ENCODE measurements around the gene AXIN2.

AXIN2 gene

DNA sequence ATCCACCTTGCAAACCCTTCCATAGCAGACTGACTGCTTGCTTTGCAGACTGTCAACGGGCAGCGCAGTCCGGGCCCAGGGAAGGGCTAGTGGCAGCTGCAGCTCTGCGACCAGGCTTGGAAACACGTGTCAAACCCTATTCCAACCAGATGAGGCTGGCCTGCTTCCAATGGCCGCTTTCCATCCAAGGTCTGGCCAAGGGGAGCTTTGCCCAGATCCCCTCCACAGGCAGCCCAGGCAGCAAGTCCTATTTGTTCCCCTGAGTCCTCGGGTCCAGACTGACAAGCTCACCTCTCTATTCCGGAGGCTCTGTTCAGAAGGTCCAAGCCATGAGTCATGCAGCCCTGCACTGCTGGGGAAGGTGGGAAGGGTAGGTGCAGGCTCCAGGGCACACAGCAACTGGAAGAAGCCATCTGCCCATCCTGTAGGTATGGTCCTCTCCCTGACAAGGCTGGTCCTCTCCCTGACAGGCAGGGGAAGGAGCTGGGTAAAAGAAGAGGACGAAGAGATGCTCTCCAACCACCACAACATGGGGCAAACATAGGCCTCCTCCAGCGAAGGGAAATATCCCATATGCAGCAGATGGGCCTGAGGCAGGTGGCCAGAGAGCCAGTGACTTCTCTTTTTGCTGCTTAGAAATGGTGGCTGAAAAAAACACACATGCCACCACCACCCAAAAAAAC lies 22.6 kb upstream of the AXIN2 start:
- no peak for DNase-seq

GRCh38 chr17:65576939-65577338 lies 15.5 kb upstream of the AXIN2 start:
- no peak for DNase-seq

- DNase-seq = no peak
Measured at GRCh38 chr17:65573282-65573602, 11.8 kb upstream of the AXIN2 start.

- DNase-seq = no peak
Measured at GRCh38 chr17:65572581-65573281, 11.3 kb upstream of the AXIN2 start.

DNA sequence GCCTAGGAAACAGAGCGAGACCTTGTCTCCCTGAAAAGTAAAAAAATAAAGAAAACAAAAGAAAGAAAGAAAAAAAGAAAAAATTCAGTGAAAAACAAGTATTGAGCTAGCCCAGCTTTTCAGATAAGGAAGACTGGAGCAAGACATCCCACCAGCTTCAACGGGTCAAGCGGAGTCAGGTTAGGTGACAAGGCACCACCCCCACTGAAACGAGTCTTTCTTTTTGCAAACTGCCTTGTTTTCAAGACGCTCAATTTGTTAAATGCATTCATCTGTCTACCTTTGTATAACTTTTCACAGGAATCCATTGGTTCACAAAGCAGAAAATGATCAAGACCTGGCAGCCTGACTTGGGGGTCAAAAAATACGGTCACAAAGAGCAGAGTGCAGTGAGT lies 10.7 kb upstream of the AXIN2 start:
- DNase-seq = no peak

DNA sequence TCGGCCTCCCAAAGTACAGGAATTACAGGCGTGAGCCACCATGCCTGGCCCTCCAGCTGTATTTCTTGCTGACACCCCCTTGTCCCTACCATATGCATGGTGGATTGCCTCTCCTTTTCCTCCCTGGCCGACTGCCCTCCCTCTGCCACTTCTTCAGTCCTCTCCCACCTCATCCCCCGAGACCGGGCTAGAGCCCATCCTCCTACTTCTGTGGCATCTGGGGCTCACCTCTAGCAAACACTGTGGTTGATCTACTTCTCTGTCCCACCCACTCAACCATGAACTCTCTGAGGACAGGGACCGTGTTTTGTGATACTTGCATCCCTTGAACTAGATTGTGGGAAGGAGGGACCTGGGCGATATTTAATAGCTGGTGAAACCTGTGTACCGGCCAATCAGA lies 7.5 kb upstream of the AXIN2 start:
- no peak for DNase-seq

DNA sequence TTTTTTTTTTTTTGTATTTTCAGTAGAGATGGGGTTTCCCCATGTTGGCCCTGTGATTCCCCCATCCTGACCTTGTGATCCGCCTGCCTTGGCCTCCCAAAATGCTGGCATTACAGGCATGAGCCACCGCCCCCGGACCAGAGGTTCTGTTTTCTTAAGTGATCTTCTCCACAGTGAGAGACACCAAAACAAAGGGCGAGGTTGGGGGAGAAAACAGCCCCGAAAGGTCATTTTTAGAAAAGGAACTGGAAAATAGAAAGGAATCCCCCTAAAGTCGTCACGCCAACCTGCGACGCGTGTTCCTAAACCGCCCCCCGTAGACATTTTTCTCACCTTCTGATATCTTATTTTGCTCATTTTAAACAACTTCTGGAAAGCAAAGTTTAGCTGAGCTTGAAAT lies 6.1 kb upstream of the AXIN2 start:
- DNase-seq = no peak

- DNase-seq = no peak
Measured at GRCh38 chr17:65565559-65565958, 4.1 kb upstream of the AXIN2 start.

- DNase-seq = no peak
Measured at GRCh38 chr17:65564793-65565192, 3.3 kb upstream of the AXIN2 start.

GRCh38 chr17:65562206-65562531 lies 721 bp upstream of the AXIN2 start:
- no peak for DNase-seq

DNA sequence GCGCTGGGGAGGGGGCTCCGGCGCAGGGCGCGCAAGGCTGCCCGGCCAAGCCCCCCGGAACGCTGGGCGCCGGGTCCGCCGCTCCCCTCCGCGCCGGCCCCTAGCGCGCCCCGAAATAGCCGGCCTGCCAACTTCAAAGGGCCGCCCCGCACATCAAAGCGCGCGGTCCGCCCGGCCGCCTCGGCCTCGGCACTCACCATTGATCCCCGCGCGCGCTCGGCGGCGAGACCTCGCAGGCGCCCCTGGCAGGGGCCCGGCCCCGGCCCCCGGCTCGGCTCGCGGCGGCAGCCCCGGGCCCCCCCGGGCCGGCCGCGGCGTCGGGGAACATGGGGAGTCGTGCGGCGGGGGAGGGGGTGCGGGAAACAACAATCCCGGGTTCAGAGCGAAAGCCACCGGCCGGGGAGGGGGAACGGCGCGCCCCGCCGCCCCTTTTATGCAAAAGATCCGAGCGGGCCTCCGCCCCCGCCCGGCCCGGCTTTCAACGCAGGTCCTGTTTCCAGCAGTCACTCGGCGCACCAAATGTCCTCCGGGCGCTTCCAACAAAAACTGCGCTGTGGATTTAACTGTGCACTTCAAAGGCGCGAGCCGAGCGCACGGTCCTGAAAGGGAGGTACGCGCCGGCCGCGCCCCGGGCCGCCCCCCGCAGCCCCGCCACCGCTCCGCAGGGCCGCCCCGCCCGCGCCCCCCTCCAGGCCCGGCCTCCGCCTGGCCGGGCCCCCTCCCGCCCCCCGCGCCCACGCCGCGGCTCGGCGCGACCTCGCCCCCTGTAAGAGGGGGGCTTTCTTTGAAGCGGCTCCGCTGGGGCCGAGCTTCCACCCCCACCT lies 608 bp downstream of the AXIN2 start:
- DNase-seq = peak; percentile 77

DNA sequence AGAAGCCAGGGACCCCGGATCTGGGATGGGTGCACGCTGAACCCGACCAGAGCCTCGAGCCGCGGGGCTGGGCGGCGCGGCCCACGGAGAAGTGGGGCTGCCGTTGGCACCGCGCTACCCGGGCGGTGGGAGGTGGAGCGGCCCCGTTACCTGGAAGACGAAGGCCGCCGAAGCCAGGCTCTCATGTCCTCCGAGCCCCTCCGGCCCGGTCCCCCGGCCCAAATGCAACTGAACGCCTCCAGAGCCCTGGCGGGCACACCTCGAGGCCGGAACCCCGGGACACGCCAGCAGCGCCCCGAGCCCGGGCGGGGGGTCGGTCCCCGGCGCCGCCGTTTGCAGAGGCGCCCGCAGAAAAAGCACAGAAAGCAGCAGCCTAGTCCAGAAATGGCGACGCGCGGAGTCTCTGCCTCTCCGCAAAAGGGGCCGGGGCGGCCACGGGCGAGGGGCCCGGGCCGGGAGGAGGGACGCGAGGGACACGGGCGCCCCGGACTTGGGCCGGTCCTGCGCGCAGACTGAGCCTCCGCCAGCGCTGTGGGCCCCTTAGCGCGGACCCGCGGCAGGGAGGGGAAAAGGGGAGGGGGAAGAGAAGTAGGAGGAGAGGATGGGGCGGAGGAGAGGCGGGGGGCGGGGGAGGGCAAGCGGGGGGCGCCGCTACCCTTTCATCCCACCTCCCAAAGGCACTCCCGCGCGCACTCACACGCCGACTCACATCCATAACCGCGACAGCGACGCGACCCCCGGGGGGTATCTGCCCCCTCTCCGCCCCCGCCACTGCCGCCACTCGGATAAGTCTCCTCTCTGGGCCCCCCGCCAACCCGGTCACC lies 1.4 kb downstream of the AXIN2 start:
- no peak for DNase-seq

- DNase-seq = no peak
Measured at GRCh38 chr17:65559461-65559803, 2.0 kb downstream of the AXIN2 start.

DNA sequence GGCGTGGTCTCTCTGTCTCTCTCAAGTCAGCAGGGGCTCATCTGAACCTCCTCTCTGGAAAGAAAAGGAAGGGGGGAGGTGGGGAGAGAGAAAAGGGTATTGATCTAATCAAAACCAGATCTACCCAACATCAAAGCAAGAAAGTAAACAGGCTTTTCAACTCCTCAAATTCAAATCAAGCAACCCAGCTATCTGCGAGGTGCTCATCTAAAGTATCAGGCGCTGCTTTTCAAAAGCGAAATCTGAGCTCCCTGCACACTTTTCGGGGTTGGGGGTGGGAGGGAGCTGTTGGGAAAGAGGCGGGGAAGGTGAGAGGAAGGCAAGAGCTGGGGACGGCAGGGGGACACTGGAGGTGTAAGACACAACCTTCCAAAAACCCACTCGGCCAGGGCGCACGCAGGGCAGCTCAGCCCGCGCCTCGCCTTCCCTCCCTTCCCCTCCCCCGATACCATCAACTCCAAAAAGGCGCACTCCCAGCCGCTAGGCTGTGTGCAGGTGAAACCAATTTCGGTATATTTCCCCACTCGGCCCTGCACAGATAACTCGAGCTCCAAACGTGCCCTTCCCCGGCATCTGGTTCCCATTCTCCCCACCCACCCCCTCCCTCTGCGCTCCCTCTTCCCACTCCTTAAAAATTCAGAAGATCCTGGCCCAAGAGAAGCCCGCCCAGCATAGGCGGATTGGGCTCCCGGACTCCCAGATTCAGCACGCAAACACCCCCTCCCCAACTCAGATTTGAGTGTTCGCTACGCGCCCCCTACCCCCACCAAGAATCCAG lies 2.6 kb downstream of the AXIN2 start:
- no peak for DNase-seq

GRCh38 chr17:65558311-65558682 lies 3.2 kb downstream of the AXIN2 start:
- DNase-seq = no peak

DNA sequence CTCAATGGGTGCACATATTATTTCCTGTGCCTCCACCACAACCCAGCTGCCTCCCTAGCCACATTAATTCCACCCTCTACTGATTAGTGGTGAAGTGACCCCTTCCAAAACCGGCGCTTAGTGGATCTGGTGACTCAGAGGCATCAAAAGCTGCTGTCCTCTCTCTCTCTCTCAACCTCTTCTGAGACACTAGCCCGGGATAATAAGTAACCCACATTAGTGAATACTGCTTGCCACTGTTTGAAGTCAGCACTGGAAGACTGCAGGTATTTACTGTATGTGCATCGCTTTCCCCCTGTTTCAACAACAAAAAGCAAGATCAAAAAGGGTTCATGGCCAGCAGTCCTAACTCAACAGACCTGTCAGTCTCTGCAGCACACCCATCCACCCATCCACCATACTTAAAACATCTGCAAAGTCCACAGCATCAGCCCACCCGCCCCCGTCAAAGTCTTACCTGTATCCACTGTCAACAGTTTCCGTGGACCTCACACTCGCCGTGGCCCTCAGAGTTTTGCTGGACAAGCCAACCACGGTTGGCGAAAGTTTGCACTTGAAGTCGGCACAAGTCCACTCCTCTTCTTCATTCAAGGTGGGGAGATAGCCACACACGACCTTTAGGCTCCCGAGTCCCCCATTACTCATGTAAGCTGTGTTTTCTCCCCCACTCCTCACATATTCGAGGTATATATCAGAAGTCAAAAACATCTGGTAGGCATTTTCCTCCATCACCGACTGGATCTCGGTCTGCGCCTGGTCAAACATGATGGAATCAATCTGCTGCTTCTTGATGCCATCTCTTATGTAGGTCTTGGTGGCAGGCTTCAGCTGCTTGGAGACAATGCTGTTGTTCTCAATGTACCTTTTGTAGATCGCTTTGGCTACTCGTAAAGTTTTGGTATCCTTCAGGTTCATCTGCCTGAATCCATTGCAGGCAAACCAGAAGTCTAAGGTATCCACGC lies 3.8 kb downstream of the AXIN2 start:
- DNase-seq = no peak

GRCh38 chr17:65556910-65557348 lies 4.5 kb downstream of the AXIN2 start:
- no peak for DNase-seq

GRCh38 chr17:65556014-65556909 lies 5.2 kb downstream of the AXIN2 start:
- peak; percentile 93 for DNase-seq

DNA sequence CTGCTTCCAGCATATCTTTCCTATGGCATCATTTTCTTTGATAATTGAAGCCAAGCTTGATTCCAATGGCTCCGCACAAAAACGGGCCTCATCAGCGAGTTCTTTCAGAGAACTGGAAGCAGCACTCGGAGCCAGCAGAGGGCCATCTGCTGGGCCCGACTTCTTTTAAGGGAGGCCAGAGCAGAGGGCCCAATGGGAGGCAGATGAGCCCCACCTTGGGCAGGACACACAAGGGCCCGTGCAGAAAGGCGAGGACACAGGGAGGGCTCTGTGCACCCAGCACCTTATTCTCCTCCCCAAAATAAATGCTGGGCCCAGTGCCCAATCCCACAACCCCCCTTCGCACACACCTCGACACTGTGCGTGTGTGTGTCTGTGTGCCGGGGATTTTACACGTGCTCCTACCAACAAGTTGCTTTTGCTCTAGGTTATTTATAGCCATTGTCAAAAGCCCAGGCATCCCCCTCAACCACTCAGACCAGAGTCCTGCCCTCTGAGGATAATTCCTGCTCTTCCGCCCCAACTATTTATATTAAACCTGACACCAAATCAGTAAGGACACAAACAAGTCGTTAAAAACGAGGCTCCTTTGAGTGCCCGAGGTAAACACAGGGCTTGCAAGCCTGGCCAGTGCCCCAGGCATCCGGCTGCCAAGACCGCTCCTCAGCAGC lies 6.8 kb downstream of the AXIN2 start:
- DNase-seq = no peak
